MCF 10A (cell line): ENCODE measurements around the gene CDCA4. TPM values are rescaled to one million over a fixed set of nuclear protein-coding genes. Genes with fewer than 3 reads are reported as not detected.
"Not testable (repeated sequence)": the region's sequence is repeated elsewhere in the genome, so short reads cannot be mapped to it uniquely, and the experiment has no call there.

ENCODE experiments used
- BruUV-seq: library from RNA; stranded (reverse); fragments of 400-500 nt; replicated peaks from 2 replicates; lab custom pipeline; 2021; lab: Mats Ljungman, UMichigan
- CTCF ChIA-PET: fragments of 300-600 bp; sonication (Branson Sonifier 250); formaldehyde crosslinking; extraction: SDS; loops from one replicate; lab custom pipeline; 2021; ENCODE audit warnings: antibody characterized with exemption, inconsistent platforms; lab: Yijun Ruan, JAX
- POLR2A ChIA-PET: fragments of 300-600, 350-650 bp; sonication (Branson Sonifier 250); formaldehyde crosslinking; extraction: SDS; loops from one replicate; lab custom pipeline; 2020; ENCODE audit warnings: antibody characterized with exemption, inconsistent platforms; lab: Yijun Ruan, JAX
- DNase-seq: peaks from one replicate; pipeline ENCODE4 v3.0.0-alpha.2; 2018; ENCODE audit not compliant: unreplicated experiment
- H3K27ac Mint-ChIP-seq: one replicate; pipeline ENCODE4 v1.8.0; 2022; ENCODE audit warnings: mild to moderate bottlenecking, low read depth, mixed read lengths; ENCODE audit not compliant: unreplicated experiment
- H3K27me3 Mint-ChIP-seq: one replicate; pipeline ENCODE4 v1.8.0; 2022; ENCODE audit warnings: mixed read lengths; ENCODE audit not compliant: insufficient read depth, unreplicated experiment
- H3K36me3 Mint-ChIP-seq: one replicate; pipeline ENCODE4 v1.8.0; 2022; ENCODE audit warnings: mild to moderate bottlenecking, moderate library complexity, mixed read lengths; ENCODE audit not compliant: insufficient read depth, unreplicated experiment
- H3K4me1 Mint-ChIP-seq: one replicate; pipeline ENCODE4 v1.8.0; 2022; ENCODE audit warnings: mixed read lengths; ENCODE audit not compliant: insufficient read depth, unreplicated experiment
- H3K4me3 Mint-ChIP-seq: one replicate; pipeline ENCODE4 v1.8.0; 2022; ENCODE audit warnings: mild to moderate bottlenecking, moderate library complexity, mixed read lengths; ENCODE audit not compliant: unreplicated experiment
- H3K9me3 Mint-ChIP-seq: one replicate; pipeline ENCODE4 v1.8.0; 2022; ENCODE audit warnings: mixed read lengths; ENCODE audit not compliant: unreplicated experiment
- CTCF ChIP-seq: fragments of 200-600 bp; IDR thresholded peaks from one replicate; pipeline ENCODE4 v1.8.0; 2022; ENCODE audit warnings: antibody characterized with exemption, mild to moderate bottlenecking; ENCODE audit not compliant: unreplicated experiment
- intact Hi-C: fragments of 100-400 bp; cut with micrococcal nuclease; formaldehyde crosslinking; loops from 2 replicates; pipeline ENCODE4 v1.14.1; 2022
- total RNA-seq: library from RNA; stranded (reverse); gene quantifications from 2 replicates; pipeline ENCODE4 v1.2.3, GENCODE V29; 2022

Gene CDCA4
- total RNA-seq, 1 experiment from 2014 or later = 33.0 TPM

- no peaks in the 10 kb centered on the region for H3K9me3 Mint-ChIP-seq
- no peak for DNase-seq
- no peak overlapping the region for H3K27ac Mint-ChIP-seq
- no peaks in the 10 kb centered on the region for H3K27me3 Mint-ChIP-seq
- no peak for TF ChIP-seq CTCF
- peaks cover 4% of the 10 kb centered on the region for H3K4me1 Mint-ChIP-seq
- no TSS peak for BruUV-seq
- H3K4me3 Mint-ChIP-seq = no peak overlapping the region
- ChIA-PET POLR2A (interaction anchor here (1.7 to 5.4 kb wide), 2 partner anchors 23 to 70 kb away, joined by 6 to 39 read pairs; no protein-coding TSS in a partner anchor), CTCF (interaction anchor here (0.9 to 8.1 kb wide), 7 partner anchors 14 to 75 kb away, joined by 3 to 167 read pairs (median 4); no protein-coding TSS in a partner anchor)
- intact Hi-C loops = no loop called here
- no peaks in the 10 kb centered on the region for H3K36me3 Mint-ChIP-seq
These were observed 21.9 kb upstream of the CDCA4 start for GRCh38 chr14:105042813-105043212.

- Mint-ChIP-seq H3K4me1 (peaks cover 4% of the 10 kb centered on the region), H3K36me3 (no peaks in the 10 kb centered on the region), H3K27ac (peak overlapping the region; percentile 59), H3K4me3 (no peak overlapping the region), H3K9me3 (no peaks in the 10 kb centered on the region), H3K27me3 (no peaks in the 10 kb centered on the region)
- POLR2A ChIA-PET = interaction anchor here (1.1 to 5.4 kb wide), 3 partner anchors 23 to 73 kb away, joined by 3 to 39 read pairs (median 3); no protein-coding TSS in a partner anchor
- DNase-seq = no peak
- TF ChIP-seq CTCF = no peak
- BruUV-seq = no TSS peak
- intact Hi-C loops = no loop called here
- CTCF ChIA-PET = interaction anchor here (0.9 to 8.1 kb wide), 6 partner anchors 13 to 74 kb away, joined by 3 to 167 read pairs (median 4); no protein-coding TSS in a partner anchor
These were observed 21.2 kb upstream of the CDCA4 start for GRCh38 chr14:105041841-105042765.

GRCh38 chr14:105039458-105040205, 18.7 kb upstream of the CDCA4 start:
- POLR2A ChIA-PET = interaction anchor here (0.6 to 1.8 kb wide), 2 partner anchors 19 to 66 kb away, joined by 4 to 6 read pairs; partner anchors contain the start of gene CDCA4
- Mint-ChIP-seq H3K4me3 (no peak overlapping the region), H3K27ac (no peak overlapping the region)

DNA sequence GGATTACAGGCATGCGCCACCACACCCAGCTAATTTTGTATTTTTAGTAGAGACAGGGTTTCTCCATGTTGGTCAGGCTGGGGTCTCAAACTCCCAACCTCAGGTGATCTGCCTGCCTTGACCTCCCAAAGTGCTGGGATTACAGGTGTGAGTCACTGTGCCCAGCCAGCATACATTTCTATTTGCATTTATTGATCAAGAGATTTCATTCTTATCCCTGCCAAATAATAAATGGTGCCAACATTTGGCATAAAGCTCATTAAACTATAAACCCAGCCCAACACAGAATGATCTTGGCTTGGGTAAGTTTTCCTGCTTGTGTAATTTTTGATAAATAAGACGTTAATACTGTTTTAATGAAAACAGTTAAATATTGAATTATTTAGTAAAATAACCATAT, 14.7 kb upstream of the CDCA4 start:
- BruUV-seq, H3K4me1 Mint-ChIP-seq, H3K4me3 Mint-ChIP-seq, H3K9me3 Mint-ChIP-seq, H3K36me3 Mint-ChIP-seq, H3K27ac Mint-ChIP-seq, intact Hi-C loops, H3K27me3 Mint-ChIP-seq, DNase-seq: not testable (repeated sequence)
- POLR2A ChIA-PET = interaction anchor here (1.3 to 3.9 kb wide), 3 partner anchors 10 to 15 kb away, joined by 3 to 16 read pairs (median 5); partner anchors contain the start of gene CDCA4
- CTCF ChIA-PET = interaction anchor here (0.6 to 3.3 kb wide), 6 partner anchors 8 to 69 kb away, joined by 3 to 24 read pairs (median 5); no protein-coding TSS in a partner anchor

More at GRCh38 chr14:105039458-105040205, 18.7 kb upstream of the CDCA4 start:
- Mint-ChIP-seq H3K4me1 (peaks cover 4% of the 10 kb centered on the region), H3K36me3 (no peaks in the 10 kb centered on the region), H3K9me3 (no peaks in the 10 kb centered on the region), H3K27me3 (no peaks in the 10 kb centered on the region)
- no peak for TF ChIP-seq CTCF
- DNase-seq = no peak
- CTCF ChIA-PET = interaction anchor here (0.6 kb wide), 1 partner anchor 171 kb away, joined by 3 read pairs; no protein-coding TSS in a partner anchor
- BruUV-seq = no TSS peak
- intact Hi-C loops = no loop called here
